Coronary artery (tissue), 2 donors: Measurements from ENCODE around the gene CSTB.

Source experiments
- DNase-seq: peaks from one replicate; pipeline ENCODE4 v3.0.0-alpha.2; 2017; ENCODE audit warnings: low spot score
- H3K27ac ChIP-seq, 2 donors: fragments of 200-600 bp; sonication (generic); one replicate each; pipeline ENCODE4 v1.5.1; 2016 to 2019
- H3K4me3 ChIP-seq: fragments of 200-600 bp; sonication (generic); 2 replicates; pipeline ENCODE4 v1.5.1; 2016; ENCODE audit warnings: mild to moderate bottlenecking, moderate library complexity
- CTCF ChIP-seq: fragments of 200-600 bp; sonication (generic); IDR thresholded peaks from one replicate; pipeline ENCODE4 v1.5.1; 2019; ENCODE audit warnings: antibody characterized with exemption

Gene CSTB

GRCh38 chr21:43737158-43737950 lies 38.8 kb downstream of the CSTB start:
- DNase-seq: no peak
- H3K4me3 ChIP-seq: no peak overlapping the region
- TF ChIP-seq CTCF: no peak
- H3K27ac ChIP-seq: no peak overlapping the region

GRCh38 chr21:43736224-43736883 lies 39.8 kb downstream of the CSTB start:
- Histone ChIP-seq H3K4me3 (no peak overlapping the region), H3K27ac (no peak overlapping the region)
- DNase-seq: no peak
- TF ChIP-seq CTCF: no peak

- H3K4me3 ChIP-seq: peak overlapping the region; percentile 15
- no peak for DNase-seq
- no peak for TF ChIP-seq CTCF
- H3K27ac ChIP-seq: peak overlapping the region in 1 of 2 donors; percentile 56
Observed at GRCh38 chr21:43735236-43736091, 40.6 kb downstream of the CSTB start.

- H3K4me3 ChIP-seq: peak overlapping the region; percentile 15
- TF ChIP-seq CTCF: no peak
- DNase-seq: no peak
Observed at GRCh38 chr21:43734928-43735229, 41.2 kb downstream of the CSTB start.

GRCh38 chr21:43734131-43734927 lies 41.8 kb downstream of the CSTB start:
- H3K4me3 ChIP-seq: no peak overlapping the region
- no peak for TF ChIP-seq CTCF
- DNase-seq: no peak
- peak overlapping the region; percentile 22 to 56 for H3K27ac ChIP-seq

More at GRCh38 chr21:43734928-43735229, 41.2 kb downstream of the CSTB start:
- peak overlapping the region in 1 of 2 donors; percentile 56 for H3K27ac ChIP-seq

GRCh38 chr21:43733529-43734071 lies 42.5 kb downstream of the CSTB start:
- DNase-seq: no peak

More at GRCh38 chr21:43733529-43734071, 42.5 kb downstream of the CSTB start:
- H3K27ac ChIP-seq: peak overlapping the region in 1 of 2 donors; percentile 56
- peak overlapping the region; percentile 3 for H3K4me3 ChIP-seq
- no peak for TF ChIP-seq CTCF
